ENCODE measurements around the gene CDAN1.
A peak's percentile ranks its signal among the peaks of the same experiment; 100 is the strongest.
"Not testable (repeated sequence)": the region's sequence is repeated elsewhere in the genome, so short reads cannot be mapped to it uniquely, and the experiment has no call there.

The CDAN1 gene

DNA sequence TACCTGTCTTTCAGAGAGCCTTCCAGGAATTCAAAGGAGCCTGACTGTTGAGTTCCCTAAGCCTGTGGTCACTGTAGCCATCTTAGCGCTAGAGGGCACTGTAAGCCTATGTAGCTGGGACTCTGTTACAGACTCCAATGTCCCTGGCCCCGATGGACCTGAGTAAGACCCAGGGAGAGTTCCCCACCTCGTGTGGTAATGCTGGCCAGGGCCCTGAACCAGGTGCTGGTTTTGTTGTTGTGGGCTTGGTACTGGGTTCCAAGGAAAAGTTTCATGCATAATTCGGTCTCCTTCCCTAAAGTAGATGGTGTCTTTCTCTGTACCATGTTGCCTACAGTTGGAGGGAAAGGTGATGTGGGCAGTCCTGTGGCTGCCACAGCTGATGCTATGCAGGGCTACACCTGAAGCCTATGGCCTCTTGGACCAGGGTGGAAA lies 32.4 kb downstream of the CDAN1 start:
- peak in 9 of 14 donors; percentile 4 to 32 (median 19) for DNase-seq

DNA sequence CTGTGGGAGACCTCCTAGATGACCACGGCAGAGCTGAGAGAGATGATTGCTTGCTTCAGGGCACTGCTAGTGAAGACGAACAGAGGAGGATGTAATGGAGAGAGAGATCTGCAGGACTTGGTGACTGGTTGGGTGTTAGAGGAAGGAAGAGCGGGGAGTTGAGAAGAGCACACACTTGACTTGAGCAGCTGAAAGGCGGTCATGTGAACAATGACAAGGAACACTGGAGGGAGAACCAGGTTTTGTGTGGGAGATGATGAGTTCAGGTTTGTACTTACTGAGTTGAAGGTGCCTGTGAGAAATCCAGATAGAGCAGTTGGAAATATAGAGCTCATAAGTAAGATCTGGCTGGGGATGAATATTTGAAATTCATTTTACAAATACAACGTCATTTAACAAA lies 40.3 kb downstream of the CDAN1 start:
- no peak for DNase-seq

DNA sequence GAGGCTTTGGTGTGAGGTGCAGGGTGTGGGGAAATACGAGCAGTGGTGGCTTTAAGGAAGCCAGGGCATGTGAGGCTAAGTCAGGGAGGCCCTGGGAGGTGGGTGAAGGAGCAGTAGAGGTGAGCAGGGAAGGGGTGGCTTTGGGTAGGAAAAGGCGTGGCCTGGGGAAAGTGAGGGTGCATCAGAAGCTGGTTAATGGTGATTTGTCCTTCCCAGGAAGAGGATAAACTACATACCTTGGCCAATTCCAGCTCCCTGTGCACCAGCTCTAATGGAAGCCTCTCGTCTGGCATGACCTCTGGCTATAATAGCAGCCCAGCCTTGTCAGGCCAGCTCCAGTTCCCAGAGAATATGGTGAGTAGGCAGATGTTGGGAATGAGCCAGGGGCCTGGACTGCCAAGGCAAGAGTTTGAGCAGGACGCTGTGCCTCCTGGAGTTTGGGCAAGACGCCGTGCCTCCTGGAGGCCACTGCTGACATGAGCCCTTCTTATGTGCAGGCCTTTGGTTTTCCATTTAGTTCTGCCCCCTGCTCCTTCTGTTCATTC lies 41.3 kb downstream of the CDAN1 start:
- DNase-seq, result peak in 2 of 14 donors; percentile 5 to 27

DNA sequence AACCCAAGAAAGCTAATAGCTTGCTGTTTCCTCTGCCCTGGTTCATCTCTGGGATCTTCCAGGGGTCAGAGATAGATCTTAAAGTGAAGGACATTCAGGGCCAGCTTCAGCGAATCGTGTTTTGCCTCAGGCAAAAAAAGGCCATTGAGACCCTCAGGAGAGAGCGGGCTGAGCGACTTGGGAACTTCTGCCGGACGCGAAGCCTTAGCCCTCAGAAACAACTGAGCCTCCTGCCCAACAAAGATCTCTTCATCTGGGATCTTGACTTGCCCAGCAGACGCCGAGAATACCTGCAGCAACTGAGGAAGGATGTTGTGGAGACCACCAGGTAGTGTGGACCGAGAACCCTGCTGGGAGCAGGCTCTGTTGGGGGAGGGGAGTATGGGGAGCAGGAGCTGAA lies 42.5 kb downstream of the CDAN1 start:
- no peak for DNase-seq

DNA sequence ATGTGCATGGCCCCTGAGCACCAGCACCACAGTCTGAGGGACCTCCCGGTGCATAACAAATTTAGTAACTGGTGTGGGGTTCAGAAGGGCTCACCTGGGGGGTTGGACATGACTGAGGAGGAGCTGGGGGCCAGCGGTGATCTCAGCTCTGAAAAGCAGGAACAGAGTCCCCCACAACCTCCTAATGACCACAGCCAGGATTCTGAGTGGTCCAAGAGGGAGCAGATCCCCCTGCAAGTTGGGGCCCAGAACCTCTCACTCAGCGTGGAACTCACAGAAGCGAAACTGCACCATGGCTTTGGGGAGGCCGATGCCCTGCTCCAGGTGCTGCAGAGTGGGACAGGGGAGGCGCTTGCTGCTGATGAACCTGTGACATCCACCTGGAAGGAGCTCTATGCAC lies 43.0 kb downstream of the CDAN1 start:
- no peak for DNase-seq

DNA sequence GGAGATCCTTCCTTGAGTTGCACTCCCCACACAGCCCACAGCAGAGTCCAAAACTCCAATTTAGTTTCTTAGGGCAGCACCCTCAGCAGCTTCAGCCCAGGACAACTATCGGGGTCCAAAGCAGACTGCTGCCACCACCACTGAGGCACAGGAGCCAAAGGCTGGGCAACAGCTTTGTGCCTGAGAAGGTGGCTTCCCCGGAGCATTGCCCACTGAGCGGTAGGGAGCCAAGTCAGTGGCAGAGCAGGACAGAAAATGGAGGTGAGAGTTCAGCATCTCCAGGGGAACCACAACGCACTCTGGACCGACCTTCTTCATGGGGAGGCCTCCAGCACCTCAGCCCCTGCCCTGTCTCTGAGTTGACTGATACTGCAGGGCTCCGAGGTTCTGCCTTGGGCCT lies 43.4 kb downstream of the CDAN1 start:
- DNase-seq, result no peak

DNA sequence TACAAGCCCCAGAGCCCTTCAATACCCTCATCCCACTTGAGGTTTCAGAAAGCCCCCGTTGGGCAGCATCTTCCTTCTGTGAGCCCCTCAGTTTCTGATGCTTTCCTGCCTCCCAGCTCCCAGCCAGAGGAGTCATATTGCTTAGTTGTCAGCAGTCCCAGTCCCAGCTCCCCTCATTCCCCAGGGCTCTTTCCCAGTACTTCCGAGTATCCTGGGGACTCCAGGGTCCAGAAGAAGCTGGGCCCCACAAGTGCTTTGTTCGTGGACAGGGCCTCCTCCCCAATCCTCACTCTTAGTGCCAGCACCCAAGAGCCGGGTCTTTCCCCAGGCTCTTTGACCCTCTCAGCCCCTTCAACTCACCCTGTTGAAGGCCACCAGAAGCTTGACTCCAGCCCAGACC lies 43.9 kb downstream of the CDAN1 start:
- no peak for DNase-seq

DNA sequence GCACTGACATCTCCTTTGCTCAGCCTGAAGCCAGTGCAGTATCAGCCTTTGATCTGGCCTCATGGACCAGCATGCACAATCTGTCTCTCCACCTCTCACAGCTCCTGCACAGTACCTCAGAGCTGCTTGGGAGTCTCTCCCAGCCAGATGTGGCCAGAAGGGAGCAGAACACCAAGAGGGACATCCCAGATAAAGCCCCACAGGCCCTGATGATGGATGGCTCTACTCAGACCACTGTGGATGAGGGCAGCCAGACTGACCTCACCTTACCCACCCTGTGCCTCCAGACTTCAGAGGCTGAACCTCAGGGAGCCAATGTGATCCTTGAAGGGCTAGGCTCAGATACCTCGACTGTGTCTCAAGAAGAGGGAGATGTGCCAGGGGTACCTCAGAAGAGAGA lies 44.4 kb downstream of the CDAN1 start:
- DNase-seq, result no peak

DNA sequence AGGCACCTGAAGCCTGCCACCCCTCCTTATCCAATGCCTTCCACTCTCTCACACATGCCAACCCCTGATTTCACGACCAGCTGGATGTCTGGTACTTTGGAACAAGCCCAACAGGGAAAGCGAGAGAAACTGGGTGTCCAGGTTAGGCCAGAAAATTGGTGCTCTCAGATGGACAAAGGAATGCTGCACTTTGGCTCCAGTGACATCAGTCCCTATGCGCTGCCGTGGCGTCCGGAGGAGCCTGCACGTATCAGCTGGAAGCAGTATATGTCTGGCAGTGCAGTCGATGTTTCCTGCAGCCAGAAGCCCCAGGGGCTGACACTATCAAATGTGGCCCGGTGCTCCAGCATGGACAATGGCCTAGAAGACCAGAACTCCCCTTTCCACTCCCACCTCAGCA lies 45.2 kb downstream of the CDAN1 start:
- peak in 1 of 14 donors; percentile 26 for DNase-seq

DNA sequence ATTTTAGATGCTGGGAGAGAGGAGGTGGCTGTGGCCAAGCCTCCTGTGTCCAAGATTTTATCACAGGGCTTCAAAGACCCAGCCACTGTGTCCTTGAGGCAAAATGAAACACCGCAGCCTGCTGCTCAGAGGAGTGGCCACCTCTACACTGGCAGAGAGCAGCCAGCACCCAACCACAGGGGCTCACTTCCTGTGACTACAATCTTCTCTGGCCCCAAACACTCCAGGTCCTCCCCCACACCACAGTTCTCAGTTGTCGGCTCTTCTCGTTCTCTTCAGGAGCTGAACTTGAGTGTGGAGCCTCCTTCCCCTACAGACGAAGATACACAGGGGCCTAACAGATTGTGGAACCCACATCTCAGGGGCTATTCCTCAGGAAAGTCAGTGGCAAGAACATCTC lies 45.6 kb downstream of the CDAN1 start:
- DNase-seq, result no peak

DNA sequence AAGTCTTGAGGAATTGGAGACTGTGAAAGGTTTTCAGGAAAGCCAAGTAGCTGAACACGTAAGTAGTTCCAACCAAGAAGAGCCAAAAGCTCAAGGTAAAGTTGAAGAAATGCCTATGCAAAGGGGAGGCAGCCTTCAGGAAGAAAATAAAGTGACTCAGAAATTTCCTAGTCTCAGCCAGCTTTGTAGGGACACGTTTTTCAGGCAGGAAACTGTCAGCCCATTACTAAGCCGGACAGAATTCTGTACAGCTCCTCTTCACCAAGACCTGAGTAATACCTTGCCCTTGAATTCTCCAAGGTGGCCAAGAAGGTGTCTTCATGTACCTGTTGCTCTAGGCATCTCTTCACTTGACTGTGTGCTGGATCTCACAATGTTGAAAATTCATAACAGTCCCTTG lies 48.6 kb downstream of the CDAN1 start:
- no peak for DNase-seq

DNA sequence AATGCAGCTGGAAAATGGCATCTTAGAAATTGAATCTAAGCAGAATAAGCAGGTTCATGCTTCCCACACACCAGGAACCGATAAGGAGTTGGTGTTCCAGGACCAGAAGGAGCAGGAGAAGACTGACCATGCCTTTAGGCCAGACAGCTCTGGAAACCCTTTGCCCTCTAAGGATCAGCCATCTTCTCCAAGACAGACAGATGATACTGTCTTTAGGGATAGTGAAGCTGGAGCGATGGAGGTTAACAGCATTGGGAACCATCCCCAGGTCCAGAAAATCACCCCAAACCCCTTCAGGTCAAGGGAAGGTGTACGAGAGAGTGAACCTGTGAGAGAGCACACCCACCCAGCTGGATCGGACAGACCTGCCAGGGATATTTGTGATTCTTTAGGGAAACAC lies 49.2 kb downstream of the CDAN1 start:
- DNase-seq, result no peak

DNA sequence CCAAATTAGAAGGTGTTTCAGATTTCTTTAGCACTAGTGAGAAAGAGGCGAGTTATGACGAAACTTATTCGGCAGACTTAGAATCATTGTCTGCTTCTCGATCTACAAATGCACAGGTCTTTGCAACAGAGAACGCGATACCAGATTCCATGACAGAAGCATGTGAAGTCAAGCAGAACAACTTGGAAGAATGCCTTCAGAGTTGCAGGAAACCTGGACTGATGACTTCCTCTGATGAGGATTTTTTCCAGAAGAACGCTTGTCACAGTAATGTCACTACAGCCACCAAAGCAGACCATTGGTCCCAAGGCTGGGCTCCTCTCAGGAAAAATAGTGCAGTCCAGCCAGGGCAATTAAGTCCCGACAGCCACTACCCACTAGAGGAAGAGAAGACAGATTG lies 50.6 kb downstream of the CDAN1 start:
- peak in 1 of 14 donors; percentile 38 for DNase-seq

DNA sequence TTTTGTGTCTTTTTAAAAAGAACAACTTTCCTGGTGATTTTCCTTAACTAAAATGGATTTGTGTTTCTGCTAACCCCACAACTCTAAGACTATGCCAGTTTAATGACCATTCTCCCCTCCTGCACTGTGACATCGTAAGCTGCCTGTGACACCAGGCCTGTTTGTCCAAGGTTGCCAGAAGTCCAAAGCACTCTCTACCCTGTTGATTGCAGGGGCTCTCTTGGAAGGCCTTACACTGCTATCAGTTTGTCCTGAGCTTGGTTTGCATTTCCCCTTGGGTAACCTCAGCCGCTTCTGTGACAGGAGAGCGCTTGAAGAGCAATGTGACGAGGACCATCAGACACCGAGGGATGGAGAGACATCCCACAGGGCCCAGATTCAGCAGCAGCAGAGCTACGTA lies 55.8 kb downstream of the CDAN1 start:
- no peak for DNase-seq

DNA sequence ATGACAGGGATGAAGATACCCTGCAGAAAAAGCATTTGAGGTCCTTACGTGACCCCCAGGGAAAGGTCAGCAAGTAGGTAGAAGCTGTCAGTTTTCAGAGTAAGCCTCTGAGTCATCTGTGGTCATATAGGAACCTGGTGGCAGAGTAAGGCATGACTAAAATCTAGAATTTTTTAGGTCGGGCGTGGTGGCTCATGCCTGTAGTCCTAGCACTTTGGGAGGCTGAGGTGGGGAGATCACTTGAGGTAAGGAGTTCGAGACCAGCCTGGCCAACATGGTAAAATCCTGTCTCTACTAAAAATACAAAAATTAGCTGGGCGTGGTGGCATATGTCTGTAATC lies 56.8 kb downstream of the CDAN1 start:
- not testable (repeated sequence) for DNase-seq

DNA sequence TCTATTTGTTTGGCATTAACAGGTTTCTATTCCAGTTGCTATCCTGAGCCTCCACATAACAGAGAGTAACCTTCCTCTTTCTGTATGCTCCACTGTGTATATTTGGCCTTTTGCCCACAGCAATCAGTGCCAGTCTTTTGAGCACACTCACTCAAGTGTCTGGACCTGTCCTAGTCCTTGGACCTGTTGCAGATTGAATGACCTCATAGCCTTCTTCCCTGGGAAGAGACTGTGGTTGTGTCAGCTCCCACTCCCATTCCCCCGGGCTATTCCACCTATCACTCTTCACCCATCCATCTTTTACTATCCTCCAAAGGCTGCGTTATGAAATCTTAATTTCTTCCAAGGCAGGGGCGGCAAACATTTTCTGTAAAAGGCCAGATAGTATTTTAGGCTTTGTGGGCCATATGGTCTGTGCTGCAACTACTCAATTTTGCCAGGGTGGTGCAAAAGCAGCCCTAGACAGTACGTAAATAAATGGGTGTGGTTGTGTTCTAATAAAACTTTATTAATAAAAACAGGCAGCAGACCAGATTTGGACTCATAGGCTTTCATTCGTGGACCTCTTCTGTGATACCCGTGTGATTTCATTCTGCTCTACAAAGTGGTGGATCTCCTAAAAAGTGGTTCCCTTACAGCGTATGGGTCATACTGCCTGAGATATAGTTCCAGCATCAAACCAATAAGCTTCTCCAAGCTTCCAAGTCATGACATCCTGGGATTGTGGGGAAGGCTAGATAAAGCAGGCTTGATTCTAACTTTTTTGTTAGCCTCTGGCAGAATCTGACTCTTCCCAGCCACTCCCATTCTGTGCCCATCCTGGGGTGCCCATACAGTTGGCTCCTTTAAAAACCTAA lies 57.4 kb downstream of the CDAN1 start:
- no peak for DNase-seq

DNA sequence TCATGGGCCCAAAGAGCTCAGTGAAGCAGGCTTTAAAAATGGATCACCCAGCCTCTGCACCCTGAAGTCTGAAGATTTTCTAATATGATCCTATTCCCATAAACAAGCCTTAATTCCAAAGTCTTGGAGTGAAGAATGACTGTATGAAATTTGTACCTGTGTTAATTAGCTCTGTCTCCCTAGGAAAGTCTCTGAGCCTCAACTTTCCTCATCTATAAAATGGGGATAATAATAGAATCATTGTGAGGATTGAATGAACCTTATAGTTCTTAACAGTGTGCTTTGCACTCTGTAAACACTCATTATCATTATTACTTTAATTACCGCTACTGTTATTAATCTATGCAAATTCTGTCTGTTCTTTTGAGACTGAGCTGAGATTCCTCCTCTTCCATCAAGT lies 61.9 kb downstream of the CDAN1 start:
- DNase-seq, result no peak

DNA sequence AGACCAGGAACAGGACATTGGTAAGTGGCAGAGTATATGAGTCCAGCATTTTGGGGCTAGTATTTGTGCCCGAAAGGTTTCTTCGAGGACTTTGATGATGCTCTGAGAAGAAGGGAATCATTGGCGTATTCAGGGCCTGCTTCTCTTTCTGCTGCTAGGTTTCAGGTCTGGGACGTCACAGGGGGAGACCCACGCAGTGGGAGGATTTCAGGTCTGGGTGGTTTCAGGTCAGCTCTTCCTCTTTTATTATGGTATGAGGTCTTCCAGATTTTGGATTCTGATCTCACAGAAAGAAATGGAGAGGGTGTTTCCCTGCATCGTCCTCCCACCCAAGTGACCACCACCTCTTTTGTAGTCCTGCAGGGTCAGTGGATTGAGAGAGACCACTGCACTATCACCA lies 62.5 kb downstream of the CDAN1 start:
- no peak for DNase-seq
